Suprapubic skin (tissue), 3 donors: ENCODE data around the gene SAMD4B.

ENCODE experiments used
- POLR2AphosphoS5 ChIP-seq, 3 donors: sonication (generic); formaldehyde crosslinking; IDR thresholded peaks; one replicate each; pipeline ENCODE4 v1.6.1; 2017; ENCODE audit warnings: antibody characterized with exemption in 3 of 3
- TF ChIP-seq, protein P1 (sequence below), 2 donors: fragments of 200-600 bp in 1 of 2; fragments of 450-650 bp in 1 of 2; sonication (generic) in 1 of 2; IDR thresholded peaks; one replicate each; pipeline ENCODE4 v1.5.1; 2016 to 2019; ENCODE audit warnings: antibody characterized with exemption in 2 of 2, mild to moderate bottlenecking in 1 of 2, moderate library complexity in 1 of 2

DNA sequence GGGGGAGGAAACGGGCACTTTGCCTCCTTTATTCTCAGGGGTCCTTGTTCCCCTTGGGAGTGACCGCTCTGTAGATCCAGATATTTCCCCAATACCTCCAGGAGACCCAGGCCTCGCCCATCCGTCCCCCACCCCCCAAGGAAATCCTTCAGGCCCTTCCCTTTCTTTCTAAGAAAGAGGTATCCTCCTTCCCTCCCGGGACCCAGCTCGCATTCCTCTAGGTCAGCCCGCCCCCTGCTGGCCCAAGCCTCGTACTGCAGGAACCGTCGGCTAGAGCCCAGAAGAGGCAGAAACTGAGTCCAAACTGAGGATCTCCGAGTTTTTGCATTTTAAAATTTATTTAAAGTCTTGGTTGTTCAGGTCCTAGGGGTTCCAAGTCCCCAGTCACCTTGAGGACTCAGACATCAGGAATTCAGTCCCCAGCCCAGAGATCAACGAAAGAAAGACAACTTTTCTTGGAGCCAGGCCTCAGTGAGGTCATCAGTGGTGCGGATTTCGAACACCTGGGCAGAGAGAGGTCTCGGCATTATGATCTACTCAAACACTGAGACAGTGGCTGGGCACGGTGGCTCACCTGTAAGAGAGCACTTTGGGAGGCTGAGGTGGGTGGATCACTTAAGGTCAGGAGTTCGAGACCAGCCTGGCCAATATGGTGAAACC, 14.0 kb upstream of the SAMD4B start:
- TF ChIP-seq POLR2AphosphoS5 (IDR thresholded peaks at IDR 0.05) = no peak
- TF ChIP-seq, protein P1, sequence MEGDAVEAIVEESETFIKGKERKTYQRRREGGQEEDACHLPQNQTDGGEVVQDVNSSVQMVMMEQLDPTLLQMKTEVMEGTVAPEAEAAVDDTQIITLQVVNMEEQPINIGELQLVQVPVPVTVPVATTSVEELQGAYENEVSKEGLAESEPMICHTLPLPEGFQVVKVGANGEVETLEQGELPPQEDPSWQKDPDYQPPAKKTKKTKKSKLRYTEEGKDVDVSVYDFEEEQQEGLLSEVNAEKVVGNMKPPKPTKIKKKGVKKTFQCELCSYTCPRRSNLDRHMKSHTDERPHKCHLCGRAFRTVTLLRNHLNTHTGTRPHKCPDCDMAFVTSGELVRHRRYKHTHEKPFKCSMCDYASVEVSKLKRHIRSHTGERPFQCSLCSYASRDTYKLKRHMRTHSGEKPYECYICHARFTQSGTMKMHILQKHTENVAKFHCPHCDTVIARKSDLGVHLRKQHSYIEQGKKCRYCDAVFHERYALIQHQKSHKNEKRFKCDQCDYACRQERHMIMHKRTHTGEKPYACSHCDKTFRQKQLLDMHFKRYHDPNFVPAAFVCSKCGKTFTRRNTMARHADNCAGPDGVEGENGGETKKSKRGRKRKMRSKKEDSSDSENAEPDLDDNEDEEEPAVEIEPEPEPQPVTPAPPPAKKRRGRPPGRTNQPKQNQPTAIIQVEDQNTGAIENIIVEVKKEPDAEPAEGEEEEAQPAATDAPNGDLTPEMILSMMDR (IDR thresholded peaks at IDR 0.05) = peak; percentile 96 to 98
